NT2/D1 (cell line): Measurements from ENCODE around the gene ZNF446.

Source experiments
- SUZ12 ChIP-seq: IDR thresholded peaks from 2 replicates; pipeline ENCODE4 v1.6.1; 2011; ENCODE audit not compliant: insufficient read length, insufficient read depth; ENCODE audit errors: extremely low read depth
- YY1 ChIP-seq: IDR thresholded peaks from 2 replicates; pipeline ENCODE4 v1.6.1; 2011; ENCODE audit not compliant: insufficient read length, insufficient read depth
- ZNF274 ChIP-seq: IDR thresholded peaks from 2 replicates; pipeline ENCODE4 v1.6.1; 2011; ENCODE audit warnings: mild to moderate bottlenecking, low read depth, low read length

DNA sequence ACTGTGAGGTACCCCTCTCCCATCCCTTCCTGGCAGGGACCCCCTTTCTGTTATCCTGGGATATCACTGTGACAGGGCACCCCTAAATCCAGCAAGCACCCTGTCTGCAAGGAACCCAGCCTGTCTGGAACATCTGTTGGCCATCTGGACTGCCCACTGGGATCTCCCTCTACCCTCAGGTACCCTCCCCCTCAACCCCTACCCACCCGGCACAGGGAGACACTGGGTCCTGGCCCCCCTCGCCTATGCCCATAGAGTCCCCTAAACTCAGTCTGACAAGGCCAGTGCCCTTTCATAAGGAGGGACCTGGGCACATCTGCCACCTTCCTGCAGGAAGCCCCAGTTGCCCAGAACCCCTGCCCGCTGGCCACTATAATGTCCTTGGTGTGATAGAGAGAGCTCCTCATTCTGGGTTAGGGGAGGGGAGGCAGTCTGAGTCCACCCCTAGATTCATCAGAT lies 38.4 kb downstream of the ZNF446 start:
- no peak for TF ChIP-seq ZNF274
- no peak for TF ChIP-seq SUZ12
- TF ChIP-seq YY1 = no peak
